ENCODE results near the gene LRRD1.

- TF ChIP-seq CTCF (IDR thresholded peaks at IDR 0.05 in 2 of 3, conservative IDR thresholded peaks at IDR 0.05 in 1 of 3; ENCODE audit: control insufficient read depth in 2 of 3, extremely low read depth in 1 of 3, insufficient read depth in 1 of 3, low read depth in 3 of 3, low read length in 3 of 3): no peak
- no peak for TF ChIP-seq FOS (IDR thresholded peaks at IDR 0.05; ENCODE audit: borderline replicate concordance, extremely low read depth, insufficient read length)
- TF ChIP-seq EZH2 (IDR thresholded peaks at IDR 0.05; ENCODE audit: borderline replicate concordance, control insufficient read depth, low read depth, low read length): no peak
These were observed 29.2 kb downstream of the LRRD1 start for GRCh38 chr7:92149736-92150239.

All from GM12878 (cell line).